Cardiac fibroblast (primary cell): ENCODE data around the gene ZBTB42.

Experiments used
- DNase-seq, 2 donors: peaks; one replicate each; pipeline versions ENCODE4 v3.0.0 to v3.0.0-alpha.2; 2010; ENCODE audit warnings: low read depth in 2 of 2
- H3K4me3 ChIP-seq, 2 donors: replicated peaks in 1 of 2; 1 replicate in 1 of 2; 2 replicates in 1 of 2; pipeline ENCODE4 v1.5.1; 2011; ENCODE audit warnings: low read depth in 2 of 2, low read length in 2 of 2, mild to moderate bottlenecking in 2 of 2, moderate library complexity in 1 of 2
- CTCF ChIP-seq: IDR thresholded peaks from one replicate; pipeline ENCODE4 v1.5.1; 2011; ENCODE audit warnings: low read depth, mild to moderate bottlenecking, low read length, inconsistent platforms

The ZBTB42 gene

GRCh38 chr14:104783484-104784217 lies 17.2 kb upstream of the ZBTB42 start:
- H3K4me3 ChIP-seq = no peak overlapping the region
- no peak for DNase-seq
- no peak for TF ChIP-seq CTCF

- no peak for DNase-seq
- no peak for TF ChIP-seq CTCF
Measured at GRCh38 chr14:104784218-104784568, 16.7 kb upstream of the ZBTB42 start.

GRCh38 chr14:104784846-104785707 lies 15.8 kb upstream of the ZBTB42 start:
- no peak for DNase-seq
- TF ChIP-seq CTCF = no peak
- H3K4me3 ChIP-seq = no peak overlapping the region

More at GRCh38 chr14:104784218-104784568, 16.7 kb upstream of the ZBTB42 start:
- no peak overlapping the region for H3K4me3 ChIP-seq

- DNase-seq = no peak
- TF ChIP-seq CTCF = no peak
- no peak overlapping the region for H3K4me3 ChIP-seq
Measured at GRCh38 chr14:104785708-104786080, 15.2 kb upstream of the ZBTB42 start.

GRCh38 chr14:104786091-104786586 lies 14.8 kb upstream of the ZBTB42 start:
- no peak for TF ChIP-seq CTCF
- H3K4me3 ChIP-seq = no peak overlapping the region
- DNase-seq = no peak

- no peak overlapping the region for H3K4me3 ChIP-seq
- no peak for DNase-seq
- TF ChIP-seq CTCF = no peak
Measured at GRCh38 chr14:104786726-104787675, 13.9 kb upstream of the ZBTB42 start.
